HEK293 (cell line): ENCODE results near the gene DENND10.

Experiments used
- KLF10 ChIP-seq: fragments of 450-650 bp; IDR thresholded peaks from 2 replicates; pipeline ENCODE4 v1.5.1; 2018; ENCODE audit warnings: missing biosample characterization, mild to moderate bottlenecking, missing genetic modification characterization
- TCF7L2 ChIP-seq: IDR thresholded peaks from 2 replicates; pipeline ENCODE4 v1.6.1; 2011; ENCODE audit warnings: low read depth, mild to moderate bottlenecking, inconsistent platforms, low read length, moderate library complexity, borderline replicate concordance
- ZNF157 ChIP-seq: fragments of 450-650 bp; formaldehyde crosslinking; IDR thresholded peaks from 2 replicates; pipeline ENCODE4 v1.5.1; 2016; ENCODE audit warnings: missing biosample characterization, missing genetic modification characterization
- ZNF19 ChIP-seq: fragments of 450-650 bp; formaldehyde crosslinking; IDR thresholded peaks from 2 replicates; pipeline ENCODE4; 2016; ENCODE audit warnings: missing biosample characterization, missing genetic modification characterization, low read depth
- ZNF24 ChIP-seq: fragments of 450-650 bp; formaldehyde crosslinking; IDR thresholded peaks from 2 replicates; pipeline ENCODE4 v1.5.1; 2016; ENCODE audit warnings: missing biosample characterization, missing genetic modification characterization
- TF ChIP-seq, protein P1 (sequence below): fragments of 450-650 bp; formaldehyde crosslinking; IDR thresholded peaks from 2 replicates; pipeline ENCODE4 v1.5.1; 2016; ENCODE audit warnings: missing biosample characterization, missing genetic modification characterization

DNA sequence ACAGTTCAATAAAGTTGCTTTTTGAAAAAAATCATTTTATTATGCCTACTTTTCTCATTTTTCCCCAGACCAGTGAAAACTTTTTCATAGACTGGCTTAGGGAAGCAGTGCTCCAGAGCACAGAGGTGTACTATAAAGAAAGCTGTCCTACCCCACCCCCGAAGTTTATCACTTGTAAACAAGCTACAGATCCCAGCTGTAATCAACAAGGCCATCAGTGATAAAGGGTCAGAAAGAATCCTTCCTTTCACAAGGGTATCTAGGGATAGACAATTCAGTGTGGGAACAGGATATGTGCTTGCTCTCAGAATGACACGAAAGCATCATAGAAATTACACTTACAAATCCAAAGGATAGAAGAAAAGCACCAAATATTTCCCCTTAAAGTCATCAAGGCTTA, 70.2 kb downstream of the DENND10 start:
- TF ChIP-seq ZNF157 (tag by site-specific recombination) (no peak), ZNF19 (tag by site-specific recombination) (no peak), ZNF24 (tag by site-specific recombination) (no peak), TCF7L2 (no peak), KLF10 (tag by site-specific recombination) (no peak)
- TF ChIP-seq, protein P1, sequence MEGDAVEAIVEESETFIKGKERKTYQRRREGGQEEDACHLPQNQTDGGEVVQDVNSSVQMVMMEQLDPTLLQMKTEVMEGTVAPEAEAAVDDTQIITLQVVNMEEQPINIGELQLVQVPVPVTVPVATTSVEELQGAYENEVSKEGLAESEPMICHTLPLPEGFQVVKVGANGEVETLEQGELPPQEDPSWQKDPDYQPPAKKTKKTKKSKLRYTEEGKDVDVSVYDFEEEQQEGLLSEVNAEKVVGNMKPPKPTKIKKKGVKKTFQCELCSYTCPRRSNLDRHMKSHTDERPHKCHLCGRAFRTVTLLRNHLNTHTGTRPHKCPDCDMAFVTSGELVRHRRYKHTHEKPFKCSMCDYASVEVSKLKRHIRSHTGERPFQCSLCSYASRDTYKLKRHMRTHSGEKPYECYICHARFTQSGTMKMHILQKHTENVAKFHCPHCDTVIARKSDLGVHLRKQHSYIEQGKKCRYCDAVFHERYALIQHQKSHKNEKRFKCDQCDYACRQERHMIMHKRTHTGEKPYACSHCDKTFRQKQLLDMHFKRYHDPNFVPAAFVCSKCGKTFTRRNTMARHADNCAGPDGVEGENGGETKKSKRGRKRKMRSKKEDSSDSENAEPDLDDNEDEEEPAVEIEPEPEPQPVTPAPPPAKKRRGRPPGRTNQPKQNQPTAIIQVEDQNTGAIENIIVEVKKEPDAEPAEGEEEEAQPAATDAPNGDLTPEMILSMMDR (tag by site-specific recombination), result no peak
